PC-9 (cell line): ENCODE data around the gene GRIN2A. TPM values are rescaled to one million over a fixed set of nuclear protein-coding genes. Genes with fewer than 3 reads are reported as not detected.

Experiments
- BruUV-seq: library from RNA; stranded (reverse); fragments of 400-500 nt; replicated peaks from 2 replicates; lab custom pipeline; 2021; lab: Mats Ljungman, UMichigan
- CTCF ChIA-PET: fragments of 300-600 bp; sonication (Branson Sonifier 250); formaldehyde crosslinking; loops from one replicate; lab custom pipeline; 2022; ENCODE audit warnings: antibody characterized with exemption; lab: Charles Lee
- POLR2A ChIA-PET: fragments of 300-600 bp; sonication (Branson Sonifier 250); formaldehyde crosslinking; loops from one replicate; lab custom pipeline; 2022; ENCODE audit warnings: antibody characterized with exemption; ENCODE audit not compliant: unreplicated experiment; lab: Charles Lee
- DNase-seq, 2 experiments: peaks; one replicate each; pipeline versions ENCODE4 v3.0.0 to v3.0.0-alpha.2; 2015 to 2022; ENCODE audit warnings: mixed read lengths in 1 of 2
- H2AFZ ChIP-seq: fragments of 200-600 bp; sonication (generic); 2 replicates; pipeline ENCODE4 v1.8.1; 2017; ENCODE audit warnings: antibody characterized with exemption
- H3F3A ChIP-seq: fragments of 200-600 bp; sonication (generic); 2 replicates; pipeline ENCODE4 v1.8.1; 2017; ENCODE audit warnings: antibody characterized with exemption, mild to moderate bottlenecking, low read depth; ENCODE audit not compliant: insufficient read depth
- H3K27ac ChIP-seq: fragments of 200-600 bp; sonication (generic); 2 replicates; pipeline ENCODE4 v1.6.1; 2016; ENCODE audit warnings: mixed run types
- H3K27me3 ChIP-seq: fragments of 200-600 bp; sonication (generic); 2 replicates; pipeline ENCODE4 v1.6.1; 2016; ENCODE audit warnings: low read depth, mixed run types; ENCODE audit not compliant: insufficient read depth
- H3K36me3 ChIP-seq: fragments of 200-600 bp; sonication (generic); 2 replicates; pipeline ENCODE4 v1.6.1; 2016; ENCODE audit warnings: low read depth, mixed run types
- H3K4me1 ChIP-seq: fragments of 200-600 bp; sonication (generic); replicated peaks from 2 replicates; pipeline ENCODE4 v1.6.1; 2016; ENCODE audit warnings: mixed run types; ENCODE audit not compliant: insufficient read depth
- H3K4me2 ChIP-seq: fragments of 200-600 bp; sonication (generic); 2 replicates; pipeline ENCODE4 v1.6.1; 2017; ENCODE audit warnings: mixed run types
- H3K4me3 ChIP-seq: fragments of 200-600 bp; sonication (generic); 2 replicates; pipeline ENCODE4 v1.6.1; 2016; ENCODE audit warnings: mixed run types
- H3K79me2 ChIP-seq: fragments of 200-600 bp; sonication (generic); 2 replicates; pipeline ENCODE4 v1.6.1; 2017; ENCODE audit warnings: low read depth, mixed run types
- H3K9me2 ChIP-seq: fragments of 200-600 bp; sonication (generic); 2 replicates; pipeline ENCODE4 v1.8.1; 2017; ENCODE audit warnings: mild to moderate bottlenecking; ENCODE audit not compliant: insufficient read depth
- H3K9me3 ChIP-seq: fragments of 200-600 bp; sonication (generic); 2 replicates; pipeline ENCODE4 v1.8.1; 2016; ENCODE audit warnings: low read depth; ENCODE audit not compliant: insufficient read depth
- H4K20me1 ChIP-seq: fragments of 200-600 bp; sonication (generic); 2 replicates; pipeline ENCODE4 v1.8.1; 2017; ENCODE audit not compliant: insufficient read depth
- CTCF ChIP-seq: fragments of 200-600 bp; sonication (generic); conservative IDR thresholded peaks from 2 replicates; pipeline ENCODE4 v1.6.1; 2017; ENCODE audit warnings: mixed run types, antibody characterized with exemption, mild to moderate bottlenecking, moderate library complexity
- EZH2 ChIP-seq: fragments of 200-600 bp; sonication (generic); IDR thresholded peaks from 2 replicates; pipeline ENCODE4 v1.8.0; 2017; ENCODE audit warnings: antibody characterized with exemption, low read depth
- intact Hi-C: fragments of 100-400 bp; cut with micrococcal nuclease; formaldehyde crosslinking; loops from one replicate; pipeline ENCODE4 v1.10.0; 2022; ENCODE audit not compliant: unreplicated experiment
- total RNA-seq: library from RNA; stranded (reverse); gene quantifications from 2 replicates; pipeline ENCODE4 v1.2.3, GENCODE V29; 2021

GRIN2A gene
- total RNA-seq, 1 experiment from 2014 or later = not detected

- CTCF ChIA-PET = no interaction called here
These were observed 71.0 kb downstream of the GRIN2A start for GRCh38 chr16:10111156-10111761.

GRCh38 chr16:10110552-10110951 lies 71.7 kb downstream of the GRIN2A start:
- H3K27ac ChIP-seq = no peak overlapping the region
- no peaks in the 10 kb centered on the region for H3K4me1 ChIP-seq
- DNase-seq = no peak
- no TSS peak for BruUV-seq
- H3K9me3 ChIP-seq = no peaks in the 10 kb centered on the region
- H3K9me2 ChIP-seq = no peaks in the 10 kb centered on the region
- intact Hi-C loops = no loop called here
- no peak overlapping the region for H3K4me2 ChIP-seq
- no peaks in the 10 kb centered on the region for H3K36me3 ChIP-seq
- H3K27me3 ChIP-seq = no peaks in the 10 kb centered on the region
- ChIA-PET POLR2A (no interaction called here), CTCF (no interaction called here)
- no peak overlapping the region for H2AFZ ChIP-seq
- no peaks in the 10 kb centered on the region for H3K79me2 ChIP-seq
- no peak overlapping the region for H3K4me3 ChIP-seq
- H4K20me1 ChIP-seq = no peaks in the 10 kb centered on the region
- TF ChIP-seq EZH2 (no peak), CTCF (no peak)
- H3F3A ChIP-seq = no peaks in the 10 kb centered on the region

More at GRCh38 chr16:10111156-10111761, 71.0 kb downstream of the GRIN2A start:
- Histone ChIP-seq H3K9me2 (no peaks in the 10 kb centered on the region), H3K9me3 (no peaks in the 10 kb centered on the region), H3K36me3 (no peaks in the 10 kb centered on the region), H3K27ac (no peak overlapping the region), H3F3A (no peaks in the 10 kb centered on the region), H3K4me2 (no peak overlapping the region), H3K4me1 (no peaks in the 10 kb centered on the region), H3K27me3 (no peaks in the 10 kb centered on the region), H3K79me2 (no peaks in the 10 kb centered on the region), H3K4me3 (no peak overlapping the region), H2AFZ (no peak overlapping the region), H4K20me1 (no peaks in the 10 kb centered on the region)
- POLR2A ChIA-PET = no interaction called here
- no TSS peak for BruUV-seq
- no peak for TF ChIP-seq CTCF
- TF ChIP-seq EZH2 = no peak
- DNase-seq = no peak
- intact Hi-C loops = no loop called here

GRCh38 chr16:10107081-10107480 lies 75.1 kb downstream of the GRIN2A start:
- intact Hi-C loops = no loop called here
- H3K9me3 ChIP-seq = no peaks in the 10 kb centered on the region
- no peaks in the 10 kb centered on the region for H3K79me2 ChIP-seq
- H3K4me3 ChIP-seq = no peak overlapping the region
- no peak overlapping the region for H2AFZ ChIP-seq
- H3K36me3 ChIP-seq = no peaks in the 10 kb centered on the region
- H3K27me3 ChIP-seq = no peaks in the 10 kb centered on the region
- H3K27ac ChIP-seq = no peak overlapping the region
- no TSS peak for BruUV-seq
- CTCF ChIA-PET = no interaction called here
- H3F3A ChIP-seq = no peaks in the 10 kb centered on the region
- POLR2A ChIA-PET = no interaction called here
- no peak for DNase-seq
- H4K20me1 ChIP-seq = no peaks in the 10 kb centered on the region
- no peaks in the 10 kb centered on the region for H3K9me2 ChIP-seq
- no peak overlapping the region for H3K4me2 ChIP-seq
- H3K4me1 ChIP-seq = no peaks in the 10 kb centered on the region
- TF ChIP-seq CTCF (no peak), EZH2 (no peak)
